ENCODE data around the gene TCF7L2.

The TCF7L2 gene

DNA sequence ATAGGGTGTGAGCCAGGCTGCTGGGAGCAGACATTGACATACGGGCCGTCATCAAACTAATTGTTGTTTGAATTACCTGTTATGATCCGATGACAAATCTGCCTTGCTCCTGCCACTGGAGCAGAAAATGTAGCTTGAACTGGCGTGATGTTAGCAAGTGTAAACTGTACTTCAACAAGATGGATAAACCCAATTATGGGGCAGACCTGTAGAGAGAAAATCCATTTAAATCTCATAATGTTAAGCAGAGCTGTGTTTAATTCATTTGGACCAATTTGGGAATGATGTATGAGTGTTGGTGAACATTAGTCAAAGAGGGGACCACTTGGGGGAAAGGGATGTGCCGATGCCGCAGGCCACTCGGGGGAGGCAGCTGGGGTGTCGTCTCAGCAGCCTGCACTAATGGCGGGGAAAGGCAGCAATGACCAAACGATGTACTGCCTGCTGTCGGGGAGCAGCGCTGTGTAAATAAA lies 27.4 kb downstream of the TCF7L2 start:
- no peak overlapping the region for H3K4me3 ChIP-seq (ENCODE audit: low read depth in 1 of 2, low read length in 2 of 2)
- H3K36me3 ChIP-seq (ENCODE audit: control insufficient read depth in 1 of 2, insufficient read depth in 2 of 2, low read length in 2 of 2): peaks cover 5 to 37% of the 10 kb centered on the region in 2 donors
- no peaks in the 10 kb centered on the region for H3K9me3 ChIP-seq (ENCODE audit: control insufficient read depth in 1 of 2, low read length in 2 of 2)
- H3K4me1 ChIP-seq (ENCODE audit: control insufficient read depth in 1 of 2, insufficient read depth in 2 of 2, low read length in 2 of 2): peaks cover 0 to 5% of the 10 kb centered on the region in 2 donors
- H3K27ac ChIP-seq (ENCODE audit: low read depth, low read length): no peak overlapping the region
- H3K9ac ChIP-seq (ENCODE audit: low read depth in 1 of 2, low read length in 2 of 2): no peak overlapping the region
- no peaks in the 10 kb centered on the region for H3K27me3 ChIP-seq (ENCODE audit: control insufficient read depth in 1 of 2, insufficient read depth in 2 of 2, low read length in 2 of 2)

DNA sequence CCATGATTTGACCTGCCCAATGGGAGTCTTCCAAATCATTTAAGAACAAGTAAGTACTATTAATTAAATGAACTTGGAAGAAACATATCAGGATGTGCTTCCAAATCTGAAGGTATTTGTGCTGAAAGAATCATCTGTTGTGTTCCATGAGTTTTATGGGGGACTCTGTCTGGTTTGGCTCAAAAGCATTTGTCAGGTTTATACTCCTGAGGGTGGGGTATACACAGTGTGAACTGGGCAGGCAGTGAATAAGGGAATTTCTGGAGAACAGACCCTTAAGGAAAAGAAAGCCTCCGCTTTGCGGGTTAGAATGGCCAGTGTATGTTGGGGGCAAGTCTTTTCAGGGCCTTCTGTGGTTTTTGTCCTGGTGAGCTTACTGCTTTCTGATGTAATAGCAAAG lies 29.9 kb downstream of the TCF7L2 start:
- Histone ChIP-seq H3K27me3 (ENCODE audit: control insufficient read depth in 1 of 2, insufficient read depth in 2 of 2, low read length in 2 of 2) (peaks cover 0 to 4% of the 10 kb centered on the region in 2 donors), H3K27ac (ENCODE audit: low read depth, low read length) (no peak overlapping the region), H3K36me3 (ENCODE audit: control insufficient read depth in 1 of 2, insufficient read depth in 2 of 2, low read length in 2 of 2) (peaks cover 0 to 21% of the 10 kb centered on the region in 2 donors), H3K4me1 (ENCODE audit: control insufficient read depth in 1 of 2, insufficient read depth in 2 of 2, low read length in 2 of 2) (peaks cover 0 to 5% of the 10 kb centered on the region in 2 donors), H3K9ac (ENCODE audit: low read depth in 1 of 2, low read length in 2 of 2) (no peak overlapping the region), H3K9me3 (ENCODE audit: control insufficient read depth in 1 of 2, low read length in 2 of 2) (no peaks in the 10 kb centered on the region), H3K4me3 (ENCODE audit: low read depth in 1 of 2, low read length in 2 of 2) (no peak overlapping the region)

DNA sequence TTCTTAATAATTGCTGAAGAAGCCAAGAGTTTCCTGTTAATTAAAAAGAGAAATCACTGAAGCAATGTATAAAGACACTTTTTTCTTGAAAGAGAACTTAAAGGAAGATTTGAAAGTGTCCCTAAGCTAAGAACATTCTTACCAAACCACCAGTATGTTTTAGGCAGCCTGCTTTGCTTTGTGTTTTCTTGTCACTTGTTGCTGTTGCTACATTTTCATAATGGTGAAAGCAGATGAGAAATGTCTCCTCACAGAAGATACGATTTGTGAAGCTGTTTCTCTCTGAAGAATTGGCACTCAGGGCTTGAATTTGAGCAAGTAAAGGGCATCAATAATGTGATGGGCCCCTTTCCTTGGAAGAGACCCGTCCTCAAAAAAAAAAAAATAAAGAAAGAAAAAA lies 30.9 kb downstream of the TCF7L2 start:
- Histone ChIP-seq H3K4me3 (ENCODE audit: low read depth in 1 of 2, low read length in 2 of 2) (no peak overlapping the region), H3K9ac (ENCODE audit: low read depth in 1 of 2, low read length in 2 of 2) (no peak overlapping the region), H3K4me1 (ENCODE audit: control insufficient read depth in 1 of 2, insufficient read depth in 2 of 2, low read length in 2 of 2) (peaks cover 6 to 7% of the 10 kb centered on the region in 2 donors), H3K27ac (ENCODE audit: low read depth, low read length) (no peak overlapping the region), H3K9me3 (ENCODE audit: control insufficient read depth in 1 of 2, low read length in 2 of 2) (no peaks in the 10 kb centered on the region), H3K36me3 (ENCODE audit: control insufficient read depth in 1 of 2, insufficient read depth in 2 of 2, low read length in 2 of 2) (peaks cover 0 to 18% of the 10 kb centered on the region in 2 donors), H3K27me3 (ENCODE audit: control insufficient read depth in 1 of 2, insufficient read depth in 2 of 2, low read length in 2 of 2) (peaks cover 0 to 5% of the 10 kb centered on the region in 2 donors)

DNA sequence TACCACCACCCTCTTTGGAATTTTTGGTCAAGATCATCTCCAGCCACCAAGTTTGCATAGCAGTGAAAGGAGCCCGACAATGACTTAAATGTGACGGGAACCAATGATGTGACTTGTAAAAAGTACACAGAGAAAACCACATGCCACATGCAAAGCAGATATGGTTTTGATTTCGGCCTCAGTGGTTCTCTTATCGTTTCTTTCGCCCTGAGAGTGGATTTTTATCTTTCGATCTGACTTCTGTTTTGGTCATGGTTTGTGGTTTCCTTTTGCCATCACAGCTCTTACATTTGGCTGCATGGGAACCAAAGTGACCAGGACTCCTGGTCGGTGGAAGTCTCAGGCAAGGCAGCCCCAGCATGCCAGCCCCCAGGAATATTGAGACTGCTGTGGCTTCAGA lies 31.5 kb downstream of the TCF7L2 start:
- H3K27me3 ChIP-seq (ENCODE audit: control insufficient read depth in 1 of 2, insufficient read depth in 2 of 2, low read length in 2 of 2): peaks cover 0 to 5% of the 10 kb centered on the region in 2 donors
- H3K4me3 ChIP-seq (ENCODE audit: low read depth in 1 of 2, low read length in 2 of 2): no peak overlapping the region
- peaks cover 9 to 12% of the 10 kb centered on the region in 2 donors for H3K4me1 ChIP-seq (ENCODE audit: control insufficient read depth in 1 of 2, insufficient read depth in 2 of 2, low read length in 2 of 2)
- H3K36me3 ChIP-seq (ENCODE audit: control insufficient read depth in 1 of 2, insufficient read depth in 2 of 2, low read length in 2 of 2): peaks cover 0 to 11% of the 10 kb centered on the region in 2 donors
- H3K27ac ChIP-seq (ENCODE audit: low read depth, low read length): no peak overlapping the region
- H3K9ac ChIP-seq (ENCODE audit: low read depth in 1 of 2, low read length in 2 of 2): no peak overlapping the region
- no peaks in the 10 kb centered on the region for H3K9me3 ChIP-seq (ENCODE audit: control insufficient read depth in 1 of 2, low read length in 2 of 2)

DNA sequence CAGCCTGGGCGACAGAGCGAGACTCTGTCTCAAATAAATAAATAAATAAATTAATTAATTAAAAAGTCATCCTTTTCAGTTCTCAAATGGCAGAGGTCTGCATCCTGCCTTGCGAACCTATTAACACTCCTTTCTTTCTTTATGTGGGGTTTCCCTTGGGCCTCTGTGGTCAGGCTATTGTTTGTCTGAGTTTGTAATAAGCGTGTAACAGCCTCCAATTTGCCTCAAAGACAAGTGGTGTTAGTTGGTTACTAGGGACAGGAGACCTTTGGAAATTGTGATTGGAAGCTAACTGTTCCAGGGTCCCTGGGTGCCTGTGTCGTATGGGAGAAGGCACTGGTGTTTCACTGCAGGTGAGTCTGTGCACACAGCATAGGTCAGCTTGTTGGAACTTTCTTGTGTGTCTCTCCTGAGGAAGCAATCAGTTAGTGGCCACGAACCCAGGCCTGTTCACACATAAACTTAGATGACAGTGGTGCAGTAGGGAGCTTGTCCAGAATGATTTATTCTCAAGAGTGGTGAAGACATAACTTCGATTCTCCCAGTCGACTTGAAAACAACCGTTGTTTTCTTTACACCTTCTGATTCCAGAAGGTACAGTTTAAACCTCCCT lies 33.5 kb downstream of the TCF7L2 start:
- no peaks in the 10 kb centered on the region for H3K9me3 ChIP-seq (ENCODE audit: control insufficient read depth in 1 of 2, low read length in 2 of 2)
- peaks cover 2 to 5% of the 10 kb centered on the region in 2 donors for H3K27me3 ChIP-seq (ENCODE audit: control insufficient read depth in 1 of 2, insufficient read depth in 2 of 2, low read length in 2 of 2)
- peaks cover 9 to 15% of the 10 kb centered on the region in 2 donors for H3K4me1 ChIP-seq (ENCODE audit: control insufficient read depth in 1 of 2, insufficient read depth in 2 of 2, low read length in 2 of 2)
- H3K36me3 ChIP-seq (ENCODE audit: control insufficient read depth in 1 of 2, insufficient read depth in 2 of 2, low read length in 2 of 2): peaks cover 0 to 21% of the 10 kb centered on the region in 2 donors
- no peak overlapping the region for H3K27ac ChIP-seq (ENCODE audit: low read depth, low read length)
- no peak overlapping the region for H3K4me3 ChIP-seq (ENCODE audit: low read depth in 1 of 2, low read length in 2 of 2)
- no peak overlapping the region for H3K9ac ChIP-seq (ENCODE audit: low read depth in 1 of 2, low read length in 2 of 2)

DNA sequence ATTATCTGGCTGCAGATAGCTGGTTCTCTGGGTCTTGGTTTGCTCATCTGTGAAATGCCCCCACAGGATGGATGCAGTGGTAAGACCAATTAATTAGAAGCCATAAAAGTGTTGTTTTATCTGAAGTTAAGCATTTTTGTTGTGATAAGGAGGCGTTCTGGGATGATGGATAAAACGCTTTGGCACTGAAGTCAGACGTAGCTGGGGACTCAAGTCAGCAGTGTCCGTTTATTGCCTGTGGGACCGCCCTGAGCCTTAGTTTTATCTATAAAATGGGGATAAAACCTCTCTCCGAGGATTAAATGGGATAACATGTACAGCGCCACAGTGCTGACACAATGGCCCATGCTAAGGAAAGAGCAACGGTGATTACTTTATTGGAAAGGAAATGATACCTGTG lies 34.7 kb downstream of the TCF7L2 start:
- H3K27ac ChIP-seq (ENCODE audit: low read depth, low read length): no peak overlapping the region
- H3K4me1 ChIP-seq (ENCODE audit: control insufficient read depth in 1 of 2, insufficient read depth in 2 of 2, low read length in 2 of 2): peaks cover 9 to 15% of the 10 kb centered on the region in 2 donors

DNA sequence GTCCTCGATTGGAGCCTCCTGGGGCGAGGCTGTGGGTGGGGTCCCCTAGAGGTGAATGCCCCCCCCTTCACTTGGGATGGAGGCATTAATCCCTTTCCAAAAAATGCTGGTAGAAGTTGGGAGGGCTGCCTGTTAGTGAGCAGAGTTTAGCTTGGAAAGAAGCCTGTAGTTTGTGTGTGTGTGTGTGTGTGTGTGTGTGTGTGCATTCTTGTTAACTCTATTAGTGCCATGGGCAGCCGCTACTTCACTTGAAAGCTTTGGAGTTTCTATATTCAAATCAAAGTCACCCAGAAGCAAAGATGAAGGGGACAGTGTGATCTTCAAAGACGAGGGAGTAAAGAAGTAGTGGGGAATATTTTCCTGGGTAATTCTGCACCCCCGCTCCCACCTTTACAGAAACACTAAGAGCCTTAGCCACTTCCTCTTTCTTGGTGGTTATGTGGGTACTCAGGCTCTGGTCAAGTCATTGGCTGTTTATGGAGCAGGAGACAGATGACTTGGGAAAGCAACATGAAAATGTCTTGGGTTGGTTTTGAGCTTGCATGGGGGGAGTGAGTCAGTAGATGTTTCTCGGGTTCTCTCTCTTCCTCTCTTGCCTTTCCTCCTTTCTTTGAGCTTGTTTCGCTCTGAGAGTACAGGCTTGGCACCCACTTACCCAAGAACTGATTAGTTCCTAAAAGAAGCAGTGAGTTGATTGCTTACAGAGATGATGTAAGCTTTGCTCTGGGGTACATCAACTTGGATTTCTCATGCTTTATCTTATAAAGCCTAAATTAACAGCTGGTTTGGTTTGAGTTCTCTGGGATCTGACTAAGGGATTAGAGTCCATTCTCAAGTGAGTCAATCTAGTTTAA lies 35.9 kb downstream of the TCF7L2 start:
- no peak overlapping the region for H3K27ac ChIP-seq (ENCODE audit: low read depth, low read length)
- peaks cover 3 to 20% of the 10 kb centered on the region in 2 donors for H3K36me3 ChIP-seq (ENCODE audit: control insufficient read depth in 1 of 2, insufficient read depth in 2 of 2, low read length in 2 of 2)
- H3K9ac ChIP-seq (ENCODE audit: low read depth in 1 of 2, low read length in 2 of 2): no peak overlapping the region
- peaks cover 2 to 5% of the 10 kb centered on the region in 2 donors for H3K27me3 ChIP-seq (ENCODE audit: control insufficient read depth in 1 of 2, insufficient read depth in 2 of 2, low read length in 2 of 2)
- no peak overlapping the region for H3K4me3 ChIP-seq (ENCODE audit: low read depth in 1 of 2, low read length in 2 of 2)
- H3K9me3 ChIP-seq (ENCODE audit: control insufficient read depth in 1 of 2, low read length in 2 of 2): no peaks in the 10 kb centered on the region
- peaks cover 9 to 15% of the 10 kb centered on the region in 2 donors for H3K4me1 ChIP-seq (ENCODE audit: control insufficient read depth in 1 of 2, insufficient read depth in 2 of 2, low read length in 2 of 2)

More for the DNA sequence above, 34.7 kb downstream of the TCF7L2 start:
- H3K4me3 ChIP-seq (ENCODE audit: low read depth in 1 of 2, low read length in 2 of 2): no peak overlapping the region
- H3K27me3 ChIP-seq (ENCODE audit: control insufficient read depth in 1 of 2, insufficient read depth in 2 of 2, low read length in 2 of 2): peaks cover 2 to 5% of the 10 kb centered on the region in 2 donors
- H3K36me3 ChIP-seq (ENCODE audit: control insufficient read depth in 1 of 2, insufficient read depth in 2 of 2, low read length in 2 of 2): peaks cover under 1 to 21% of the 10 kb centered on the region in 2 donors
- H3K9me3 ChIP-seq (ENCODE audit: control insufficient read depth in 1 of 2, low read length in 2 of 2): no peaks in the 10 kb centered on the region
- no peak overlapping the region for H3K9ac ChIP-seq (ENCODE audit: low read depth in 1 of 2, low read length in 2 of 2)

DNA sequence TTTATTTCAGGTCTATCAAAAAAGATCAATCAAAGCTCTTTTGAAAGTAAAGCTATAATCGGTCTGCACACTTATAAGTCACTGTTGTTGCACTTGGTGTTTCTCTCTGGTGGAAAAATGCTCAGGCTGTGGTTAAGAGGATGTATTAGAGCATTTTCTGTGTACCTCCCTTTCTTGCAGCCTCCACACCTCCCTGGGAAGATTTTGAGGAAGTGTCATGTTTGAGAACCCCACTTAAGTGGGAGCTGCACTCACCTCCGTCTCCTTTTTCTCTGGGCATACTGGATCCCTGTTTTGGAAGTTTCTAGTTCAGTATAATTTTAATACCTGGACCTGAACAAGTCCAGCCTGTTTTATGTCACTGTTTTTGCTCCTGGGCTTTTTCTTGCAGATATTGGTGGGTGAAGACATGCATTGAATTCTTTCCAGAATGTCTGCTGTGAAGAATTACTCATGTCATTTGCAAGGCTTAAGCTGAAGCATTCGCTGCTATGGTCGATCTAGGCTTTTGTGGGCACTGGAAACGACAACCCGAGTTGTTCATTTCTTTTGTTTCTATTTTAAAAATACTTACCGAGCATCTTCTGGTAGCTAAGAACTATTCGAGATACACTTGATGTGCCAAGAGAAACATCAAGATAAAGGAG lies 36.6 kb downstream of the TCF7L2 start:
- H3K27me3 ChIP-seq (ENCODE audit: control insufficient read depth in 1 of 2, insufficient read depth in 2 of 2, low read length in 2 of 2): peaks cover 2 to 5% of the 10 kb centered on the region in 2 donors
- no peak overlapping the region for H3K4me3 ChIP-seq (ENCODE audit: low read depth in 1 of 2, low read length in 2 of 2)
- no peaks in the 10 kb centered on the region for H3K9me3 ChIP-seq (ENCODE audit: control insufficient read depth in 1 of 2, low read length in 2 of 2)
- H3K36me3 ChIP-seq (ENCODE audit: control insufficient read depth in 1 of 2, insufficient read depth in 2 of 2, low read length in 2 of 2): peaks cover 3 to 16% of the 10 kb centered on the region in 2 donors
- H3K27ac ChIP-seq (ENCODE audit: low read depth, low read length): no peak overlapping the region
- H3K9ac ChIP-seq (ENCODE audit: low read depth in 1 of 2, low read length in 2 of 2): no peak overlapping the region
- H3K4me1 ChIP-seq (ENCODE audit: control insufficient read depth in 1 of 2, insufficient read depth in 2 of 2, low read length in 2 of 2): peaks cover 6 to 15% of the 10 kb centered on the region in 2 donors

DNA sequence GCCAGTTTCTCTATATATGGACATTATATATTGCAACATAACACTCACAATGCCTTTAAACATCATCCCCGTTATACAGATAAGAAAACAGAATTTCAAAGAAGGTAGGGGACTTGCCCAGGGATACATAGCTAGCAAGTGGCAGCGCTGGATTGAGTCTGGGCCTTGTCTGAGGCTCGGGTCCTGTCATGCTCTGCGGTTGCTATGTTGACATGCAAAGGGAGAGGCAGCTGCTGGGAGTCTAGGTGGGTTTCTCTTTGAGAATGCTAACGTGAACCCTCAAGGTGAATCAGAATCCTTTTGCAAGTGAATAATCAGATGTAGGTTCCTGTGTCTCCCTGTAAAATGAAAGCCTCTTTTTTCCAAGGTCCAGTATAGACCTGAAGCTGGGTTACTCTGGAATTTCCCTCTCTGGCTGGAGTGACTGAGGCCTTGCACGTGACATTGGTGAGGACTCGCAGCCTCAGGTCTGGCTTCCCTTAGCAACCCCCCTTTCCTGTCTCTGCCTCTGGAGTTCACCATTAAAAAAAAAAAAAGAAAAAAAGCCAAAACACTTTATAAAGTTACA lies 38.9 kb downstream of the TCF7L2 start:
- Histone ChIP-seq H3K9ac (ENCODE audit: low read depth in 1 of 2, low read length in 2 of 2) (no peak overlapping the region), H3K4me3 (ENCODE audit: low read depth in 1 of 2, low read length in 2 of 2) (no peak overlapping the region), H3K4me1 (ENCODE audit: control insufficient read depth in 1 of 2, insufficient read depth in 2 of 2, low read length in 2 of 2) (peaks cover 4 to 15% of the 10 kb centered on the region in 2 donors), H3K27ac (ENCODE audit: low read depth, low read length) (no peak overlapping the region), H3K9me3 (ENCODE audit: control insufficient read depth in 1 of 2, low read length in 2 of 2) (no peaks in the 10 kb centered on the region), H3K27me3 (ENCODE audit: control insufficient read depth in 1 of 2, insufficient read depth in 2 of 2, low read length in 2 of 2) (peaks cover 2 to 5% of the 10 kb centered on the region in 2 donors), H3K36me3 (ENCODE audit: control insufficient read depth in 1 of 2, insufficient read depth in 2 of 2, low read length in 2 of 2) (peaks cover 3 to 22% of the 10 kb centered on the region in 2 donors)
